HEK293 (cell line): ENCODE results near the gene CAMK2D.

Source experiments
- CTCF ChIA-PET: fragments of 350-600 bp; formaldehyde crosslinking; extraction: SDS; loops from one replicate; lab custom pipeline; 2021; ENCODE audit warnings: antibody characterized with exemption; lab: Yijun Ruan, JAX
- POLR2A ChIA-PET: fragments of 300-600 bp; formaldehyde crosslinking; extraction: SDS; loops from one replicate; lab custom pipeline; 2020; ENCODE audit warnings: antibody characterized with exemption, inconsistent platforms; lab: Yijun Ruan, JAX
- H3K27ac ChIP-seq: fragments of 200-500 bp; sonication (Bioruptor generic); 2 replicates; pipeline ENCODE4 v1.5.1; 2014; ENCODE audit warnings: low read depth, low read length, control low read depth, inconsistent platforms; ENCODE audit errors: extremely low read depth
- H3K36me3 ChIP-seq, 2 experiments: fragments of 200-500 bp in 1 of 2; sonication (Bioruptor generic) in 1 of 2; 1 replicate in 1 of 2; 2 replicates in 1 of 2; pipeline ENCODE4 v1.5.1; 2014 to 2017; ENCODE audit warnings: inconsistent platforms in 2 of 2, low read length in 2 of 2; ENCODE audit not compliant: control insufficient read depth in 2 of 2, insufficient read depth in 1 of 2
- H3K4me1 ChIP-seq: fragments of 200-500 bp; sonication (Bioruptor generic); 2 replicates; pipeline ENCODE4 v1.5.1; 2014; ENCODE audit warnings: mild to moderate bottlenecking, low read length, inconsistent platforms; ENCODE audit not compliant: control insufficient read depth, insufficient read depth
- H3K4me3 ChIP-seq: 2 replicates; pipeline ENCODE4 v1.5.1; 2011; ENCODE audit warnings: low read depth, mild to moderate bottlenecking, control low read depth, low read length, moderate library complexity
- H3K9me3 ChIP-seq: fragments of 200-500 bp; sonication (Bioruptor generic); 2 replicates; pipeline ENCODE4 v1.5.1; 2014; ENCODE audit warnings: low read depth, low read length, inconsistent platforms; ENCODE audit not compliant: control insufficient read depth, insufficient read depth
- ELK4 ChIP-seq: IDR thresholded peaks from 2 replicates; pipeline ENCODE4 v1.6.1; 2011; ENCODE audit warnings: mild to moderate bottlenecking, low read depth, low read length, borderline replicate concordance
- KLF16 ChIP-seq: fragments of 450-650 bp; formaldehyde crosslinking; IDR thresholded peaks from 2 replicates; pipeline ENCODE4 v1.5.1; 2017; ENCODE audit warnings: missing biosample characterization, missing genetic modification characterization
- KLF8 ChIP-seq: fragments of 450-650 bp; formaldehyde crosslinking; IDR thresholded peaks from 2 replicates; pipeline ENCODE4 v1.5.1; 2016; ENCODE audit warnings: missing biosample characterization, missing genetic modification characterization
- KLF9 ChIP-seq: fragments of 450-650 bp; formaldehyde crosslinking; IDR thresholded peaks from 2 replicates; pipeline ENCODE4 v1.5.1; 2016; ENCODE audit warnings: missing biosample characterization, missing genetic modification characterization, low read depth
- RBAK ChIP-seq: fragments of 450-650 bp; formaldehyde crosslinking; IDR thresholded peaks from 2 replicates; pipeline ENCODE4 v1.5.1; 2016; ENCODE audit warnings: missing biosample characterization, missing genetic modification characterization
- ZIC2 ChIP-seq: fragments of 450-650 bp; formaldehyde crosslinking; IDR thresholded peaks from 2 replicates; pipeline ENCODE4 v1.5.1; 2016; ENCODE audit warnings: missing biosample characterization, missing genetic modification characterization
- ZNF23 ChIP-seq: fragments of 450-650 bp; formaldehyde crosslinking; IDR thresholded peaks from 2 replicates; pipeline ENCODE4 v1.5.1; 2016; ENCODE audit warnings: missing biosample characterization, missing genetic modification characterization, borderline replicate concordance
- ZNF324 ChIP-seq: fragments of 450-650 bp; formaldehyde crosslinking; IDR thresholded peaks from 2 replicates; pipeline ENCODE4 v1.5.1; 2016; ENCODE audit warnings: missing biosample characterization, missing genetic modification characterization
- ZNF354C ChIP-seq: fragments of 450-650 bp; formaldehyde crosslinking; IDR thresholded peaks from 2 replicates; pipeline ENCODE4 v1.5.1; 2016; ENCODE audit warnings: missing biosample characterization, missing genetic modification characterization, low read depth, borderline replicate concordance
- ZNF398 ChIP-seq: fragments of 450-650 bp; formaldehyde crosslinking; IDR thresholded peaks from 2 replicates; pipeline ENCODE4 v1.5.1; 2017; ENCODE audit warnings: missing biosample characterization, missing genetic modification characterization
- ZNF473 ChIP-seq: fragments of 450-650 bp; formaldehyde crosslinking; IDR thresholded peaks from 2 replicates; pipeline ENCODE4 v1.5.1; 2017; ENCODE audit warnings: missing biosample characterization, missing genetic modification characterization
- ZNF48 ChIP-seq: fragments of 450-650 bp; formaldehyde crosslinking; IDR thresholded peaks from 2 replicates; pipeline ENCODE4 v1.5.1; 2016; ENCODE audit warnings: missing biosample characterization, missing genetic modification characterization
- ZNF501 ChIP-seq: fragments of 450-650 bp; formaldehyde crosslinking; IDR thresholded peaks from 2 replicates; pipeline ENCODE4 v1.5.1; 2016; ENCODE audit warnings: missing biosample characterization, missing genetic modification characterization
- ZNF513 ChIP-seq: fragments of 450-650 bp; IDR thresholded peaks from 2 replicates; pipeline ENCODE4 v1.5.1; 2018; ENCODE audit warnings: missing biosample characterization, missing genetic modification characterization
- ZNF521 ChIP-seq: fragments of 450-650 bp; formaldehyde crosslinking; IDR thresholded peaks from 2 replicates; pipeline ENCODE4 v1.5.1; 2017; ENCODE audit warnings: missing biosample characterization, mild to moderate bottlenecking, missing genetic modification characterization
- ZNF600 ChIP-seq: fragments of 450-650 bp; formaldehyde crosslinking; IDR thresholded peaks from 2 replicates; pipeline ENCODE4 v1.5.1; 2016; ENCODE audit warnings: missing biosample characterization, missing genetic modification characterization
- ZNF639 ChIP-seq: fragments of 450-650 bp; formaldehyde crosslinking; IDR thresholded peaks from 2 replicates; pipeline ENCODE4 v1.5.1; 2016; ENCODE audit warnings: missing biosample characterization, missing genetic modification characterization
- ZNF658 ChIP-seq: fragments of 450-650 bp; formaldehyde crosslinking; IDR thresholded peaks from 2 replicates; pipeline ENCODE4; 2016; ENCODE audit warnings: missing biosample characterization, missing genetic modification characterization
- ZNF677 ChIP-seq: fragments of 450-650 bp; IDR thresholded peaks from 2 replicates; pipeline ENCODE4 v1.5.0; 2018; ENCODE audit warnings: missing biosample characterization, mild to moderate bottlenecking, missing genetic modification characterization, moderate library complexity
- ZNF701 ChIP-seq: fragments of 450-650 bp; formaldehyde crosslinking; IDR thresholded peaks from 2 replicates; pipeline ENCODE4 v1.5.1; 2016; ENCODE audit warnings: missing biosample characterization, missing genetic modification characterization
- ZNF704 ChIP-seq: fragments of 450-650 bp; formaldehyde crosslinking; IDR thresholded peaks from 2 replicates; pipeline ENCODE4 v1.5.1; 2016; ENCODE audit warnings: missing biosample characterization, missing genetic modification characterization
- ZNF747 ChIP-seq: fragments of 450-650 bp; formaldehyde crosslinking; IDR thresholded peaks from 2 replicates; pipeline ENCODE4 v1.5.1; 2016; ENCODE audit warnings: missing biosample characterization, missing genetic modification characterization
- ZNF777 ChIP-seq: fragments of 450-650 bp; formaldehyde crosslinking; IDR thresholded peaks from 2 replicates; pipeline ENCODE4 v1.5.1; 2017; ENCODE audit warnings: missing biosample characterization, missing genetic modification characterization, borderline replicate concordance
- ZSCAN23 ChIP-seq: fragments of 450-650 bp; formaldehyde crosslinking; IDR thresholded peaks from 2 replicates; pipeline ENCODE4 v1.5.1; 2016; ENCODE audit warnings: missing biosample characterization, missing genetic modification characterization
- ZXDB ChIP-seq: fragments of 450-650 bp; formaldehyde crosslinking; IDR thresholded peaks from 2 replicates; pipeline ENCODE4 v1.5.1; 2016; ENCODE audit warnings: missing biosample characterization, missing genetic modification characterization
- TF ChIP-seq, protein P1 (sequence below): fragments of 450-650 bp; IDR thresholded peaks from 2 replicates; pipeline ENCODE4 v1.5.1; 2018; ENCODE audit warnings: missing biosample characterization, mild to moderate bottlenecking, missing genetic modification characterization
- TF ChIP-seq, protein P2 (sequence below): fragments of 450-650 bp; formaldehyde crosslinking; IDR thresholded peaks from 2 replicates; pipeline ENCODE4 v1.5.1; 2016; ENCODE audit warnings: missing biosample characterization, missing genetic modification characterization

Gene CAMK2D

DNA sequence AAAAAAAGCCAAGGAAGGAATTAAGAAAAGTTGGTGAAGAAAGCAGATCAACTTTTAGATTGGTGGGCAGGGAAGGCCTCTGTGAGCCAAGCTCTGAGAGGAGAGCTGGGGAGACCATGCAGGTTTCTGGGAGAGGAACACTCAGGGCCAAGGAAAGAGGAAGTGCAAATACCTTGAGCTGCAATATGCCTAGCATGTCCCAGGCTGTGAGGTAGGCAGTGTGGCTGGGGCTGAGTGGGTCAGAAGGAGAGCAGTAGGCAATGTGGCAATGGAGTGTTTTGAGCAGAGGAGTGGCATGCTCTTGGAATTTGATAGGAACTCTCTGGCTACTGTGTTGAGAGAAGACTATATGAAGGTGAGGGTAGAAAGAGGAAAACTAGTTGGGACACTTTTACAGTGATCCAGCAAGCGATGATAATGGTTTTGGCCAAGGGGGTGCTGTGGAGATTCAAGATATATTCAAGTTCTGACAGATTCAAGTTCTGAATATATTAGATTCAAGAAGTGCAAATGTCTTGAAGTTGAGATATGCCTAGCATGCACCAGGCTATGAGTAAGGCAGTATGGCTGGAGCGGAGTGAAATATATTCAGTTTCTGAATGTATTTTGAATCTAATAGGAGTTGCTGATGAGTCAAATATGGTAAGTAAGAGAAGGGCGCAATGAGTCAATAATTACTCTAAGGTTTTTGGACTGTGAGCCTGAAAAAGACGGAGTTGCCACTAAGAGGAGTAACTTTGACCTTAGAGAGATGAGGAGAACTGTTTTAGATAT, 172.5 kb downstream of the CAMK2D start (continued):
- TF ChIP-seq ELK4 (no peak), ZNF23 (tag by site-specific recombination) (no peak), ZNF777 (tag by site-specific recombination) (no peak), ZNF701 (no peak), ZNF48 (tag by site-specific recombination) (no peak), ZNF521 (tag by site-specific recombination) (no peak), ZNF473 (no peak), ZNF513 (no peak), ZXDB (tag by site-specific recombination) (no peak), ZIC2 (no peak), ZNF354C (tag by site-specific recombination) (no peak)

DNA sequence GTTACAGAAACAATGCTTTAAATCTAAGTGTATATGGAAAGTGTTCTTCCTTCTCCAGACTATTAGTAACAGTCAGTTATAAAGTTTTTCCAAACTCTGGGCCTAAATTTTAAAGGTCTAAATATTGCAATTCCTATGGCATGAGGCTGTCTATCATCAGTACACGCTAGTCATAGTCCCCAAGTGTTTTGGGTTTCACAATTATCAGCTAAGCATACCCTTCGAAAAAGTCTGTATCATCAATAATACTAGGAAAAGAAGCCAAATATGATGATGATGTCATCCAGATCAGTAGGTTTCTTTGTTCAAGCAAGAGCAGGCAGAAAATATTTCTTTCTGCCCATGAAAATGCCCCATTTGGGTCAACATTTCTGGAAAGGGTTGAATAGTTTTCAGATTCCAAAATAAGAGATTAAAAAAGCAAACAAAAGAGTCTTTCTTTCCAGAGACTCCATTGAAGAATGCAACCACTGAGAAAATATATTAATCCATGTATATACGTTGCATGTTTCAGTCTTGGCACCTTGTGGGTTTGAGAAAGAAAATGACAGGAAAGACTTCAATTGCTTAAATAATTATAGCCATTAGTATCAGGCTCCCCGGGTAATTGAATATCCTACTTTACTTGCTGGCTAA, 173.8 kb downstream of the CAMK2D start:
- no peak overlapping the region for H3K4me3 ChIP-seq
- H3K4me1 ChIP-seq, result peaks cover 10% of the 10 kb centered on the region
- TF ChIP-seq ZNF324 (tag by site-specific recombination) (no peak), ZNF639 (tag by site-specific recombination) (no peak), KLF16 (tag by site-specific recombination) (no peak), ZNF658 (tag by site-specific recombination) (no peak), ZNF747 (no peak), ZNF398 (tag by site-specific recombination) (no peak), KLF9 (tag by site-specific recombination) (no peak), KLF8 (no peak), ZNF704 (tag by site-specific recombination) (no peak), ZNF677 (tag by site-specific recombination) (no peak), ZNF501 (no peak), ZNF600 (no peak), ZSCAN23 (tag by site-specific recombination) (no peak), RBAK (tag by site-specific recombination) (no peak)
- TF ChIP-seq, protein P1, sequence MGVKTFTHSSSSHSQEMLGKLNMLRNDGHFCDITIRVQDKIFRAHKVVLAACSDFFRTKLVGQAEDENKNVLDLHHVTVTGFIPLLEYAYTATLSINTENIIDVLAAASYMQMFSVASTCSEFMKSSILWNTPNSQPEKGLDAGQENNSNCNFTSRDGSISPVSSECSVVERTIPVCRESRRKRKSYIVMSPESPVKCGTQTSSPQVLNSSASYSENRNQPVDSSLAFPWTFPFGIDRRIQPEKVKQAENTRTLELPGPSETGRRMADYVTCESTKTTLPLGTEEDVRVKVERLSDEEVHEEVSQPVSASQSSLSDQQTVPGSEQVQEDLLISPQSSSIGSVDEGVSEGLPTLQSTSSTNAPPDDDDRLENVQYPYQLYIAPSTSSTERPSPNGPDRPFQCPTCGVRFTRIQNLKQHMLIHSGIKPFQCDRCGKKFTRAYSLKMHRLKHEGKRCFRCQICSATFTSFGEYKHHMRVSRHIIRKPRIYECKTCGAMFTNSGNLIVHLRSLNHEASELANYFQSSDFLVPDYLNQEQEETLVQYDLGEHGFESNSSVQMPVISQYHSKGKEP, result no peak
- TF ChIP-seq, protein P2, sequence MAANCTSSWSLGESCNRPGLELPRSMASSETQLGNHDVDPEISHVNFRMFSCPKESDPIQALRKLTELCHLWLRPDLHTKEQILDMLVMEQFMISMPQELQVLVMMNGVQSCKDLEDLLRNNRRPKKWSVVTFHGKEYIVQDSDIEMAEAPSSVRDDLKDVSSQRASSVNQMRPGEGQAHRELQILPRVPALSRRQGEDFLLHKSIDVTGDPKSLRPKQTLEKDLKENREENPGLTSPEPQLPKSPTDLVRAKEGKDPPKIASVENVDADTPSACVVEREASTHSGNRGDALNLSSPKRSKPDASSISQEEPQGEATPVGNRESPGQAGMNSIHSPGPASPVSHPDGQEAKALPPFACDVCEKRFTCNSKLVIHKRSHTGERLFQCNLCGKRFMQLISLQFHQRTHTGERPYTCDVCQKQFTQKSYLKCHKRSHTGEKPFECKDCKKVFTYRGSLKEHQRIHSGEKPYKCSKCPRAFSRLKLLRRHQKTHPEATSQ (tag by site-specific recombination), result no peak

More for the DNA sequence above, 173.8 kb downstream of the CAMK2D start:
- no peaks in the 10 kb centered on the region for H3K9me3 ChIP-seq
- no peak overlapping the region for H3K27ac ChIP-seq
- no peaks in the 10 kb centered on the region for H3K36me3 ChIP-seq
- ChIA-PET CTCF (no interaction called here), POLR2A (no interaction called here)
